Thyroid gland (tissue), 4 donors: Measurements from ENCODE around the gene CACNB4.

Experiments used
- POLR2A ChIP-seq, 2 donors: fragments of 450-650 bp; IDR thresholded peaks; one replicate each; pipeline ENCODE4 v1.6.1; 2017; ENCODE audit warnings: antibody characterized with exemption in 2 of 2, mild to moderate bottlenecking in 2 of 2, moderate library complexity in 1 of 2
- TF ChIP-seq, protein P1 (sequence below), 6 experiments: fragments of 200-600 bp in 3 of 6; fragments of 450-650 bp in 3 of 6; sonication (generic) in 3 of 6; IDR thresholded peaks; one replicate each; pipeline ENCODE4 v1.5.1; 2016 to 2019; ENCODE audit warnings: antibody characterized with exemption in 6 of 6, mild to moderate bottlenecking in 2 of 6, inconsistent platforms in 1 of 6, moderate library complexity in 1 of 6

DNA sequence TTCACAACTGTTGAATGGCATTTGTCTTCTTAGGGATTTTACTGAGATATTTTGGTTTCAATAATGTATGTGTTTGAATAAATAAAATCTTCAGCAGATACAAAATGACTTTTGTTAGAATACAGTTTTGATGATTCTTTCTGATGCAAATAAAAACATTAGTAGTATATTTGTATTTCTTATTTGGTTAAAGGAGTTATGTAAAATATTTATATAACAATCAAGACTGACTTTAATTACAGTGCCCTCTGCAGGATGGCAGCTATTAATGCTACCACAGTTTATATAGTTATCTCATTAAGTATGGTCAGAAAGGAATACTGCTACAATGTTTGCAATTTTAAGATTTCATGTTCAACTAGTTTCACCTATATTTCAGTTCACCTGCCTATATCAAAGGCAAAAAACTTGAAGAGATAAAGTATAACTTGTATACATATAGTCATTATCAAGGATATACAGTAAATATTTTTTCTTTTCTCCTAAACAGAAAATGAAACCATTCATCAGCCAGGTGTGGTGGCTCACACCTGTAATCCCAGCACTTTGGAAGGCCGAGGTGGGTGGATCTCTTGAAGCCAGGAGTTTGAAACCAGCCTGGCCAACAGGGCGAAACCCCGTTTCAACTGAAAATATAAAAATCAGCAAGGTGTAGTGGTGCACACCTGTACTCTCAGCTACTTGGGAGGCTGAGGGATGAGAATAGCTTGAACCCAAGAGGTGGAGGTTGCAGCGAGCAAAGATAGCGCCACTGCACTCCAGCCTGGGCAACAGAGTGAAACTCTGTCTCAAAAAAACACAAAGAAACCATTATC, 290.4 kb downstream of the CACNB4 start:
- TF ChIP-seq, protein P1, sequence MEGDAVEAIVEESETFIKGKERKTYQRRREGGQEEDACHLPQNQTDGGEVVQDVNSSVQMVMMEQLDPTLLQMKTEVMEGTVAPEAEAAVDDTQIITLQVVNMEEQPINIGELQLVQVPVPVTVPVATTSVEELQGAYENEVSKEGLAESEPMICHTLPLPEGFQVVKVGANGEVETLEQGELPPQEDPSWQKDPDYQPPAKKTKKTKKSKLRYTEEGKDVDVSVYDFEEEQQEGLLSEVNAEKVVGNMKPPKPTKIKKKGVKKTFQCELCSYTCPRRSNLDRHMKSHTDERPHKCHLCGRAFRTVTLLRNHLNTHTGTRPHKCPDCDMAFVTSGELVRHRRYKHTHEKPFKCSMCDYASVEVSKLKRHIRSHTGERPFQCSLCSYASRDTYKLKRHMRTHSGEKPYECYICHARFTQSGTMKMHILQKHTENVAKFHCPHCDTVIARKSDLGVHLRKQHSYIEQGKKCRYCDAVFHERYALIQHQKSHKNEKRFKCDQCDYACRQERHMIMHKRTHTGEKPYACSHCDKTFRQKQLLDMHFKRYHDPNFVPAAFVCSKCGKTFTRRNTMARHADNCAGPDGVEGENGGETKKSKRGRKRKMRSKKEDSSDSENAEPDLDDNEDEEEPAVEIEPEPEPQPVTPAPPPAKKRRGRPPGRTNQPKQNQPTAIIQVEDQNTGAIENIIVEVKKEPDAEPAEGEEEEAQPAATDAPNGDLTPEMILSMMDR (IDR thresholded peaks at IDR 0.05) = peak in 4 of 6 experiments; percentile 22 to 51 (median 36)
- TF ChIP-seq POLR2A (IDR thresholded peaks at IDR 0.05) = no peak
